DMS153 treated with DMSO at 0.1 percent for 48 hours (cell line): ENCODE results near the gene OBSCN.

ENCODE experiments used
- DNase-seq: peaks from one replicate; lab custom pipeline; 2025; ENCODE audit not compliant: unreplicated experiment; lab: John Stamatoyannopoulos, UW

OBSCN gene

DNA sequence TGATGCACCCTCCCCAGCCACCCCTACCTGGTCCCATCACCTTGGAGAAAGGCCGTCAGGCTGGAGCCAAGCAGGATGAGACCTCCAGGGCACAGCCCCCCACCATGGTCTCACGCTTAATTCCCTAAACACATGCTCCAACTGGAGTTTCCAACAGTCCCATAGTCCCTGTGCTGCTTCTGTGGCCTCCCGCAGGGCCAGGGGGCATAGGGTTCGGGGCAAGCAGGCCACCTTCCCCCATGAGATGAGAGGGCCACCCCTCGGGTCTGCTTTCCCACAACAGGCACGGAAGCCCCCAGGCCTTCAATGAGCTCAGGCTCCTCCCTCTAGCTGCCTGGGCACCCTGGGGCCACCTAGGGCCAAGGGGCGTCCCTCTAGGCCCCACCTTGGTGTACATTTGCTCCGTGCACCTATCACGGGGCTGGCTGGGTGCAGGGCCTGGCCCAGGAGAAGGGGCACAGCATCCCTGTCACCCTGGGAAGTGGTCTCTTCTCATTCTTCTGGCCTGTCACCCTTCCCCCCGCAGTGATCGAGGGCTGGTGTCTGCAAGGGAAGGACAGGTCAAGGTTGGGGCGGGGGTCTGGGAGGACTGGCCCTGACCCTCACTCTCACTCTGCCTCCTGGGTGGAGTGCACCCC lies 156.3 kb downstream of the OBSCN start:
- DNase-seq: no peak

- no peak for DNase-seq
Measured at GRCh38 chr1:228364706-228365213, 156.9 kb downstream of the OBSCN start.

DNA sequence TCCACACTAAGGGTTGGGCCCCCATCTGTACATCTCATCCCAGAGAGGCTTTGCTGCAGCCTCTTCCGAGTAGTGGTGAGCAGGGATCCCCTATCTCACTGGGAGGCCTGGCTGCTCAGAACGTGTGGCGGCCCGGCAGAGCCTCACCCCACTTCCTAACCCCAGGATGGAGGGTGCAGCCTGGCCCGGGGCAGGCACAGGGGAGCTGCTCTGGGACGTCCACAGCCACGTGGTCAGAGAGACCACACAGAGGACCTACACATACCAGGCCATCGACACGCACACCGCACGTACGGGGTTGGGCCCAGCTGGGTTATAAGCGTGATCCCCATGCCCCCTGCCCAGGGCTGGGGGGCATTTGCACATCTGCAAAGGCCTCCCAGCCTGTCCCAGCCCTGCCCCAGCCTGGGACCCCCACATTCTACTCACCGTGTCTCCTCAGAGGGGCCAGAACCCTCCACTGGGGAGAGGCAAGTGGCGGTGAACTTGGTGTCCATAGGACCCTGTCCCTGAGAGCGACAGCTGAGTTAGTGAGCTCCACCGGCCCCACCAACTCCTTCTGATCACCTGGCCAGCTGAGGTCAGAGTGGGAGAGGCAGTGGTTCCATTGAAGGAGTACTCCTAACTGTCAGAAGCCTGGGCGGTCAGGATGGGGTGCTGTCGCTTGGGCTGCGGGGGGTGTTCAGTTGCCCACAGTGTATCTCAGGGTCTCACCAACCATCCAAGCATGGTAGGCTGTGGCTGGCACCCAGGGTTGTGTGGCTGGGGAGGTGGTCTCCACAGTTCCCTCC lies 157.6 kb downstream of the OBSCN start:
- no peak for DNase-seq

DNA sequence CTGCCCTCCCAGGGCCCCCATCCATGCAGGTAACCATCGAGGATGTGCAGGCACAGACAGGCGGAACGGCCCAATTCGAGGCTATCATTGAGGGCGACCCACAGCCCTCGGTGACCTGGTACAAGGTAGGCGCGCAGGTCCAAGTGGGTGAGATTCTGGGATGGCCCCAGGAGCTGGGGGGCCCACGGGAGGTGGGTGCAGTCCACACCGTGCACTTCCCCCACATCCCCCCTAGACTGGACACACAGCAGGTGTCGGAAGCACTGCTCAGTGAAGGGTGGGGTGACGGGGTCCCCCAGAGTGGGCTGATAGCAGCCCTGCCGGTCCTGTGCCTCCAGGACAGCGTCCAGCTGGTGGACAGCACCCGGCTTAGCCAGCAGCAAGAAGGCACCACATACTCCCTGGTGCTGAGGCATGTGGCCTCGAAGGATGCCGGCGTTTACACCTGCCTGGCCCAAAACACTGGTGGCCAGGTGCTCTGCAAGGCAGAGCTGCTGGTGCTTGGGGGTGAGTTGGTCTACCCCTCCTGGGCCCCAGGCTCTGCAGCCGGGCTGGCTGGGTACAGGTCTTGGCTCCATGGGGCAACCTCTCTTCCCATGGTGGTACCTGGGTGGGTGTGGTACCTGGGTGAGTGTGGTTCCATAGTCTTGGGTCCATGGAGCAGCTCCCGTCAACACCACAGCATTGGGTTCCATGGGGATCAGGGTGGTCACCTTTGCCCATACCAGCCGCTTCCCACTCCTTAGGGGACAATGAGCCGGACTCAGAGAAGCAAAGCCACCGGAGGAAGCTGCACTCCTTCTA lies 158.4 kb downstream of the OBSCN start:
- DNase-seq: no peak

GRCh38 chr1:228366866-228367741 lies 159.3 kb downstream of the OBSCN start:
- DNase-seq: no peak

DNA sequence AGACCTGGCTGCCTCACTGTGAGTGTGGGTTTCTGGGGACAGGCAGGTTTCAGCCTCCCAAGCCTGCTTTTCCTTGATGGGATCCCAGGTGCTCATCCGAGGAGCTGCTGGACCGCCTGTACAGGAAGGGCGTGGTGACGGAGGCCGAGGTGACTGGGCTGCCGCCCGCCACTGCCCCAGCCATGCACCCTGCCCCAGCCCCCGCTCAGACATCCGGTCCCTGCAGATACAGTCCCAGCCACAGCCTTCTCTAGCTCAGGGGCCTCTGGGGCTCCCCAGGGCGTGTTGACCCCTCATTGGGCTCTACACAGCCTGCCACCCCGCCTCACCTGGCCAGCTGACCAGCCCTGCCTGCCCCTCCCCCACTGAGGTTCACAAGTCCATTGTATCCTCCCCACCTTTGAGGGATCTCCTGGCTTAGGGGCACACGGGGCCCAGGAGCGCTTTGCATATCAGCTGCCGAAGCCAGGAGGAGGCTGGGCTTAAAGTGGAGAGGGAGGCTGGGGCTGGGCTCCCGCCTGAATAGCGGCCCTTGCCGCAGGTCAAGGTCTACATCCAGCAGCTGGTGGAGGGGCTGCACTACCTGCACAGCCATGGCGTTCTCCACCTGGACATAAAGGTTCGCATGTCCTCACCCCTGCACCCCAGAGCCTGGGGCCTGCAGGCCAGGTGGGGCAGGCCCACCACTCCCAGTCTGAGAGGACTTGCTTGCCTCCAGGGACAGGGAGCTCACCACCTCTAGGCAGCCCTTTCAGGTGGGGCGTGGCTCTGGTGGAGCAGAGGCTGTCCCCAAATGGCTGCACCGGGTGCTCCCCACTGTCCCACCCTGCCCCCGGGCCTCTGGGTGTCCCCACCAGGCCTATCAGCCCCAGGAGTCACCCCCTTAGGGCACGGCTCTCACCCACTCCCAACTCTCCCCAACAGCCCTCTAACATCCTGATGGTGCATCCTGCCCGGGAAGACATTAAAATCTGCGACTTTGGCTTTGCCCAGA lies 160.3 kb downstream of the OBSCN start:
- DNase-seq: peak; percentile 22

DNA sequence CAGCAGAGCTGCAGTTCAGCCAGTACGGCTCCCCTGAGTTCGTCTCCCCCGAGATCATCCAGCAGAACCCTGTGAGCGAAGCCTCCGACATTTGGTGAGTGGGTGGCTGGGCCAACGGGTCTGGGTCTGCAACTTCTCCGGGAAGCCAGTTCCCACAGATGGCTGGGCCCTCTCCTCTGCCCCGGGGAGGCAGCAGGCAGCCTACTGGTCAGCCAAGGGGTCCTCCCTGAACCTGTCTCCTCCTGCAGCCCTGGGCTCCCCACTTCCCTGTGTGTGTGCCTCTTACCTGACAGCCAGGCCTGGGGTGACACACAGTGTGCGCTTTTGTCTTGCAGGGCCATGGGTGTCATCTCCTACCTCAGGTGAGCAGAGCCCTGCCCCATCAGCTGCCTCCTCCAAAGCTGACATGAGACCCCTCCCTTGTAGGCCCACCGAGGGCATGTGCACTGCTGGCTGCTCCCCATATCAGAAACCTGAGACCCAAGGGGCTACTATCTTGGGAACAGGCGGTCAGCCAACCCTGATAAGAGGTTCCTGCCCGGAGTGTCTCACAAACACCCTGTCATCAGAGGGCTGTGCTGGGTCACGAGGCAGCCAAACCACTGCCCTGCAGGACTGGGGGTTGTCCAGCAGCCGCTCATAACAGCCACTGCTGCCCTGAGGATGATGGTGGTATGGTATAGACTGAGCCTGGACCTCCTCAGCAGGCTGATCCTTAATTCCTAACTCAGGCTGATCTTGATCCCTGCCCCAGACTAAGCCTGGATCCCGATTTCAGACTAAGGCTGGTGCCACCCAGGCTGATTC lies 161.2 kb downstream of the OBSCN start:
- no peak for DNase-seq

DNA sequence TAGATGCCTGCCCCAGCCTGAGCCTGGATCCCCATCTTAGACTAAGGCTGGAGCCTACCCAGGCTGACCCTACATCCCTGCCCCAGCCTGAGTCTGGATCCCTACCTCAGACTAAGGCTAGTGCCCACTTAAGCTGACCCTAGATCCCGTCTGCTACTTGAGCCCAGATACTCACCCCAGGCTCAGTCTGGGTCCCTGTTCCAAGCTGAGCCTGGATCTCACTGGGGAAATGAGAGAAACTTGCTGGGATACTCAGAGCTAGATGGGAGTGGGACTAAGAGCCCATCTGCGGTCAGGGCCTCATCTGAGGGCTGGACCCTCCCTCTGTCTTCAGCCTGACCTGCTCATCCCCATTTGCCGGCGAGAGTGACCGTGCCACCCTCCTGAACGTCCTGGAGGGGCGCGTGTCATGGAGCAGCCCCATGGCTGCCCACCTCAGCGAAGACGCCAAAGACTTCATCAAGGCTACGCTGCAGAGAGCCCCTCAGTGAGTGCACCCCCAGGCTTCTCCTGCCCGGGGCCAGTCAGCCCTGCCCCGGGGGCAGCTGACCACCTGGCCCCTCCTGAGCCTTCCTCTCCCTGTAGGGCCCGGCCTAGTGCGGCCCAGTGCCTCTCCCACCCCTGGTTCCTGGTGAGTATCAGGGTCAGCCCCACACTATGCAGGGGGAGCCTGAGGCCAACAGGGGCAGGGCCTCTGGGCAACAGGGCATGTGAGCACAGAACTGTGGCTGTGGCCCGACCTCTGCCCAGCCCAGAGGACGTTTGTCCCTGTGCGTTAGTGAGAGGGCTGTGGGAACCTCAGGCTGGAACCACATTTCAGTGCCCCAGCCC lies 162.0 kb downstream of the OBSCN start:
- DNase-seq: no peak

- no peak for DNase-seq
Measured at GRCh38 chr1:228370439-228370940, 162.6 kb downstream of the OBSCN start.

DNA sequence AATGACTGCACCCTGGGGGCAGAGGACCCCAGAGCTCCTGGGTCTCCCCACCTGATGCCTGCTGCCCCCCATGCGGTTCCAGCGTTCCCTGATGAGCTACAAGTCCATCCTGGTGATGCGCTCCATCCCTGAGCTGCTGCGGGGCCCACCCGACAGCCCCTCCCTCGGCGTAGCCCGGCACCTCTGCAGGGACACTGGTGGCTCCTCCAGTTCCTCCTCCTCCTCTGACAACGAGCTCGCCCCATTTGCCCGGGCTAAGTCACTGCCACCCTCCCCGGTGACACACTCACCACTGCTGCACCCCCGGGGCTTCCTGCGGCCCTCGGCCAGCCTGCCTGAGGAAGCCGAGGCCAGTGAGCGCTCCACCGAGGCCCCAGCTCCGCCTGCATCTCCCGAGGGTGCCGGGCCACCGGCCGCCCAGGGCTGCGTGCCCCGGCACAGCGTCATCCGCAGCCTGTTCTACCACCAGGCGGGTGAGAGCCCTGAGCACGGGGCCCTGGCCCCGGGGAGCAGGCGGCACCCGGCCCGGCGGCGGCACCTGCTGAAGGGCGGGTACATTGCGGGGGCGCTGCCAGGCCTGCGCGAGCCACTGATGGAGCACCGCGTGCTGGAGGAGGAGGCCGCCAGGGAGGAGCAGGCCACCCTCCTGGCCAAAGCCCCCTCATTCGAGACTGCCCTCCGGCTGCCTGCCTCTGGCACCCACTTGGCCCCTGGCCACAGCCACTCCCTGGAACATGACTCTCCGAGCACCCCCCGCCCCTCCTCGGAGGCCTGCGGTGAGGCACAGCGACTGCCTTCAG lies 163.3 kb downstream of the OBSCN start:
- peak; percentile 34 for DNase-seq

DNA sequence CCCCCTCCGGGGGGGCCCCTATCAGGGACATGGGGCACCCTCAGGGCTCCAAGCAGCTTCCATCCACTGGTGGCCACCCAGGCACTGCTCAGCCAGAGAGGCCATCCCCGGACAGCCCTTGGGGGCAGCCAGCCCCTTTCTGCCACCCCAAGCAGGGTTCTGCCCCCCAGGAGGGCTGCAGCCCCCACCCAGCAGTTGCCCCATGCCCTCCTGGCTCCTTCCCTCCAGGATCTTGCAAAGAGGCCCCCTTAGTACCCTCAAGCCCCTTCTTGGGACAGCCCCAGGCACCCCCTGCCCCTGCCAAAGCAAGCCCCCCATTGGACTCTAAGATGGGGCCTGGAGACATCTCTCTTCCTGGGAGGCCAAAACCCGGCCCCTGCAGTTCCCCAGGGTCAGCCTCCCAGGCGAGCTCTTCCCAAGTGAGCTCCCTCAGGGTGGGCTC lies 163.9 kb downstream of the OBSCN start:
- DNase-seq: no peak

- peak; percentile 16 for DNase-seq
Measured at GRCh38 chr1:228372183-228373003, 164.5 kb downstream of the OBSCN start.

- no peak for DNase-seq
Measured at GRCh38 chr1:228373004-228373680, 165.3 kb downstream of the OBSCN start.

DNA sequence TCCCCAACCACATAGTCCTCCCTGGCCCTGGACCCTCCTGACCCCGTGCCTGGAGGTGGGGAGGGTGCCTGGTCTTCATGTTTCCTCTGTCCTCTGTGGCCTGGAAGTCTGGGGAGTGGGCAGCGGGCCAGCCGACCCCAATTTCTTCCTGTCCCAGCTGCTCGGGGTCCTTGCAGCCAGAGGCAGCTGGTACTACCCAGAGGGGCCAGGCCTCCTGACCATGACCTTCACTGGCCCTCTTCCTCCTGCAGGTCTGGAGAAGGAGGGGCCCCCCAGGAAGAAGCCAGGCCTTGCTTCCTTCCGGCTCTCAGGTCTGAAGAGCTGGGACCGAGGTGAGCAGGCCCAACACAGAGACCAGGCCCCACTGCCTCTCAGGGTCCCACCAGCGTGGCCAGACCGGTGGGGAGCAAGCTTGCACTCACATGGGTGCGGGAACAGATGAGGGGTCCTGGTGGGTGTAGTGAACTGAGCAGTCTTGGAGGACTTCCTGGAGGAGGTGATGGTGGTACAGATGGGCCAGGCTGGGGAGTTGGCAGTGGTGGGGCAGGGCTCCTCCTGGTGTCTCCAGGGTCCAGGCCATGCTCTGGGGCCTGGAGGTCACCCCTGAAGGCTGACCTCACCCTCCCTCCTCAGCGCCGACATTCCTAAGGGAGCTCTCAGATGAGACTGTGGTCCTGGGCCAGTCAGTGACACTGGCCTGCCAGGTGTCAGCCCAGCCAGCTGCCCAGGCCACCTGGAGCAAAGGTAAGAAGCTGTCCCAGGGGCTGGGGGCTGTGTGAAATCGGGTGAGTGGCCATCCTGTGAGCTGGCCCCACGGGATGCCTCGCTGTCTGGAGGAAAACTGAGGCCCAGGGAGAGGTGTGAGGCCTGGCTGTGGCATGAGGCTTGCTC lies 166.1 kb downstream of the OBSCN start:
- DNase-seq: no peak
